OCI-LY7 (cell line): ENCODE results near the gene GMDS.

Experiments
- EZH2phosphoT487 ChIP-seq: fragments of 200-600 bp; sonication (generic); IDR thresholded peaks from 2 replicates; pipeline ENCODE4 v1.6.1; 2018; ENCODE audit warnings: low read depth, borderline replicate concordance, mild to moderate bottlenecking, mixed run types, antibody characterized with exemption, low read length, moderate library complexity, mixed read lengths
- TF ChIP-seq, protein P1 (sequence below): fragments of 200-600 bp; sonication (generic); conservative IDR thresholded peaks from 2 replicates; pipeline ENCODE4 v1.5.1; 2014; ENCODE audit warnings: mild to moderate bottlenecking, antibody characterized with exemption, low read length, moderate library complexity, mixed read lengths

DNA sequence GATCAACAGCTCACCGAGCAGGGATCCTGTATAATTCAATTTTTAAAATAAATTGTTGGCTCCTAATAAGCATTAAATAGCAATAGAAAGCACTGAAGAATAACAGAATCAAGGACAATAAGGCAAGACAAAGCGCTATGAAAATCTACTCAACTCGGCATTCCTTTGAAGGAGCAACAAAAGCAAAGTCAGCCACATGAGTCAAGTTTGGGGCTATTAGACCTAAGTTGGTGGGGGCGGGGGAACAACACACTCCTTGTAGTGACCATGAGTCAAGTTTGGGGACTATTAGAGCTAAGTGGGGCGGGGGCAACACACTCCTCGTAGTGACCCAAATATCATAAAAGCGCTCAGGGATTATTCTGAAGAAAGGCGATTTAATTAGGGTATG is 515.7 kb downstream of the GMDS start:
- TF ChIP-seq, protein P1, sequence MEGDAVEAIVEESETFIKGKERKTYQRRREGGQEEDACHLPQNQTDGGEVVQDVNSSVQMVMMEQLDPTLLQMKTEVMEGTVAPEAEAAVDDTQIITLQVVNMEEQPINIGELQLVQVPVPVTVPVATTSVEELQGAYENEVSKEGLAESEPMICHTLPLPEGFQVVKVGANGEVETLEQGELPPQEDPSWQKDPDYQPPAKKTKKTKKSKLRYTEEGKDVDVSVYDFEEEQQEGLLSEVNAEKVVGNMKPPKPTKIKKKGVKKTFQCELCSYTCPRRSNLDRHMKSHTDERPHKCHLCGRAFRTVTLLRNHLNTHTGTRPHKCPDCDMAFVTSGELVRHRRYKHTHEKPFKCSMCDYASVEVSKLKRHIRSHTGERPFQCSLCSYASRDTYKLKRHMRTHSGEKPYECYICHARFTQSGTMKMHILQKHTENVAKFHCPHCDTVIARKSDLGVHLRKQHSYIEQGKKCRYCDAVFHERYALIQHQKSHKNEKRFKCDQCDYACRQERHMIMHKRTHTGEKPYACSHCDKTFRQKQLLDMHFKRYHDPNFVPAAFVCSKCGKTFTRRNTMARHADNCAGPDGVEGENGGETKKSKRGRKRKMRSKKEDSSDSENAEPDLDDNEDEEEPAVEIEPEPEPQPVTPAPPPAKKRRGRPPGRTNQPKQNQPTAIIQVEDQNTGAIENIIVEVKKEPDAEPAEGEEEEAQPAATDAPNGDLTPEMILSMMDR: no peak
- TF ChIP-seq EZH2phosphoT487: no peak
